ENCODE data around the gene EXTL2. TPM values are rescaled to one million over a fixed set of nuclear protein-coding genes. Genes with fewer than 3 reads are reported as not detected.

Gene EXTL2, protein sequence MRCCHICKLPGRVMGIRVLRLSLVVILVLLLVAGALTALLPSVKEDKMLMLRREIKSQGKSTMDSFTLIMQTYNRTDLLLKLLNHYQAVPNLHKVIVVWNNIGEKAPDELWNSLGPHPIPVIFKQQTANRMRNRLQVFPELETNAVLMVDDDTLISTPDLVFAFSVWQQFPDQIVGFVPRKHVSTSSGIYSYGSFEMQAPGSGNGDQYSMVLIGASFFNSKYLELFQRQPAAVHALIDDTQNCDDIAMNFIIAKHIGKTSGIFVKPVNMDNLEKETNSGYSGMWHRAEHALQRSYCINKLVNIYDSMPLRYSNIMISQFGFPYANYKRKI
- total RNA-seq (ENCODE audit: low replicate concordance): 6.1 and 24.7 TPM in 2 replicates

GRCh38 chr1:100894603-100895539 is at the start of gene EXTL2:
TSS of gene EXTL2 (minus strand) at chr1:100894842. CDS start at chr1:100888757, 6,085 bp downstream.

GRCh38 chr1:100895540-100896480 is 1.2 kb upstream of the EXTL2 start, which contains the start of gene SLC30A7:
TSS of gene SLC30A7 (plus strand) at chr1:100896090. CDS start at chr1:100896263, 173 bp downstream.

Other genes starting within 250 kb of the EXTL2 start
- 6.6 and 31.3 TPM in 2 replicates for gene VCAM1, start 175.1 kb downstream of the EXTL2 start, total RNA-seq (ENCODE audit: low replicate concordance)
- gene SLC30A7, start 1.2 kb upstream of the EXTL2 start, total RNA-seq (ENCODE audit: low replicate concordance): 27.0 and 27.9 TPM in 2 replicates
- 19.8 and 26.2 TPM in 2 replicates for gene DPH5, start 130.9 kb upstream of the EXTL2 start, total RNA-seq (ENCODE audit: low replicate concordance)

All from smooth muscle cell of the coronary artery (primary cell).